ENCODE data around the gene APBB2. TPM values are rescaled to one million over a fixed set of nuclear protein-coding genes. Genes with fewer than 3 reads are reported as not detected.

The APBB2 gene
- total RNA-seq, 4 donors from 2014 or later: 42.4 to 95.8 (median 51.3) TPM

DNA sequence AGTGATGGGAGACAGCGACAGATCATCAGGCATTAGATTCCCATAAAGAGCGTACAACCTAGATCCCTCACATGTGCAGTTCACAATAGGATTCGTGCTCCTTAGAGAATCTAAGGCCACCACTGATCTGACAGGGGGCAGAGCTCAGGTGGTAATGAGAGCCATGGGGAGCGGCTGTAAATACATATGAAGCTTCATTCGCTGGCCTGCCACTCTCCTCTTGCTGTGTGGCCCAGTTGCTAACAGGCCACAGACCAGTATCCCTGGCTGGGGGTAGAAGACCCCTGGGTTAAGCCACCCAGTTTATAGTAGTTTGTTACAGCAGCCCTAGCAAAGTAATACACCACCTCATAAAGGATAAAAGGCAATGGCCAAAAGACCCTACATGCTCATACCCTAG lies 30.3 kb downstream of the APBB2 start:
- Histone ChIP-seq H3K27me3 (no peaks in the 10 kb centered on the region), H3K9me3 (no peaks in the 10 kb centered on the region), H3K4me1 (peaks cover 24% of the 10 kb centered on the region), H3K27ac (no peak overlapping the region), H3K4me3 (no peak overlapping the region), H3K36me3 (no peaks in the 10 kb centered on the region)
- no peak for DNase-seq (ENCODE audit: low spot score in 2 of 2)
- 92% methylated on average over 5 of the region's 5 CpGs for WGBS
- TF ChIP-seq POLR2AphosphoS5 (IDR thresholded peaks at IDR 0.05): no peak
- no peak for TF ChIP-seq POLR2A (IDR thresholded peaks at IDR 0.05)
- TF ChIP-seq, protein P1, sequence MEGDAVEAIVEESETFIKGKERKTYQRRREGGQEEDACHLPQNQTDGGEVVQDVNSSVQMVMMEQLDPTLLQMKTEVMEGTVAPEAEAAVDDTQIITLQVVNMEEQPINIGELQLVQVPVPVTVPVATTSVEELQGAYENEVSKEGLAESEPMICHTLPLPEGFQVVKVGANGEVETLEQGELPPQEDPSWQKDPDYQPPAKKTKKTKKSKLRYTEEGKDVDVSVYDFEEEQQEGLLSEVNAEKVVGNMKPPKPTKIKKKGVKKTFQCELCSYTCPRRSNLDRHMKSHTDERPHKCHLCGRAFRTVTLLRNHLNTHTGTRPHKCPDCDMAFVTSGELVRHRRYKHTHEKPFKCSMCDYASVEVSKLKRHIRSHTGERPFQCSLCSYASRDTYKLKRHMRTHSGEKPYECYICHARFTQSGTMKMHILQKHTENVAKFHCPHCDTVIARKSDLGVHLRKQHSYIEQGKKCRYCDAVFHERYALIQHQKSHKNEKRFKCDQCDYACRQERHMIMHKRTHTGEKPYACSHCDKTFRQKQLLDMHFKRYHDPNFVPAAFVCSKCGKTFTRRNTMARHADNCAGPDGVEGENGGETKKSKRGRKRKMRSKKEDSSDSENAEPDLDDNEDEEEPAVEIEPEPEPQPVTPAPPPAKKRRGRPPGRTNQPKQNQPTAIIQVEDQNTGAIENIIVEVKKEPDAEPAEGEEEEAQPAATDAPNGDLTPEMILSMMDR (IDR thresholded peaks at IDR 0.05): no peak
- TF ChIP-seq EP300 (IDR thresholded peaks at IDR 0.05): no peak

DNA sequence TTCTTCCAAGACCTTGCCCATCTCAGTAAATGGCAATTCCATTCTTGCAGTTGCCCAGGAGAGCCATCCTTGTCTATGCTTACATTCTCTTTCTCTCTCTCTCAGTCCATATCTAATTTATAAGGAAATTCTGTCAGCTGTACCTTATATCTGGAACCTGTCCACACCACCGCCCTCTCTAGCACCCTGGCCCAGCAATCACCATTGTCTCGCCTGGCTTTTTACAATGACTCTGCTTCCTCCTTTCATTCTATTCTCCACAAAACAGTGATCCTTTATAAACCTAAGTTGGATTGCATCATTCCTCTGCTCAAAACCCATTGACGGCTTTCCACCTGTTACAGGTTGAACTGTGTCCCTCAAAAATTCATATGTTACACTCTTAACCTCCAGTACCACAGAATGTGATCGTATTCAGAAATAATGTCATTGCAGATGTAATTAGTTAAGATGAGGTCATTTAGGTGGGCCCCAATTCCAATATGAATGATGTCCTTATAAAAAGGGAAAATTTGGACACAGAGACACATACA lies 31.3 kb downstream of the APBB2 start:
- TF ChIP-seq POLR2AphosphoS5 (IDR thresholded peaks at IDR 0.05): no peak
- TF ChIP-seq, protein P1 (IDR thresholded peaks at IDR 0.05): no peak
- no peak for TF ChIP-seq EP300 (IDR thresholded peaks at IDR 0.05)
- TF ChIP-seq POLR2A (IDR thresholded peaks at IDR 0.05): no peak
- WGBS: 90% methylated on average over 4 of the region's 4 CpGs
- peaks cover 33% of the 10 kb centered on the region for H3K4me1 ChIP-seq

DNA sequence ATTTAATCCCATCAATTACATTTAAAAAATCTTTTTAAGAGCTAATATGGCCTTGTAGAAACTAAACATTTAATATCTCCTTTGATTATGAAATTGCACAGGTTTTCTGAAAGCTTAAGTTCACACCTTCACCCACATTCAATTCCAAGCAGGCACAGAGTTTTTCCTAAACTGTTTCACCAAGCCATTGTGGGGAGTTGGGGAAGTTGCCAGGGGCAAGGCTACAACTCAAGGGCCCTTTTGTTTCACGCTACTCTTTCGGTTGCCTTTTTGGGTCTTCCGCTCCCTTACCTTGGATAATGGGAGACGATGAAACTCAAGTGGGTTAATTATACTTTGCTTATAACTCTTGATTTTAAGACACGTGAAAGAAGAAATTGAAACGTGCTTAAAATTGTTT lies 33.3 kb downstream of the APBB2 start:
- Histone ChIP-seq H3K27ac (no peak overlapping the region), H3K4me1 (peaks cover 48% of the 10 kb centered on the region), H3K27me3 (no peaks in the 10 kb centered on the region), H3K36me3 (no peaks in the 10 kb centered on the region), H3K9me3 (no peaks in the 10 kb centered on the region), H3K4me3 (no peak overlapping the region)
- TF ChIP-seq POLR2A (IDR thresholded peaks at IDR 0.05): no peak
- TF ChIP-seq POLR2AphosphoS5 (IDR thresholded peaks at IDR 0.05): no peak
- DNase-seq (ENCODE audit: low spot score in 2 of 2): no peak
- 89% methylated on average over 6 of the region's 6 CpGs for WGBS

More for the DNA sequence above, 31.3 kb downstream of the APBB2 start:
- no peak overlapping the region for H3K27ac ChIP-seq
- H3K36me3 ChIP-seq: no peaks in the 10 kb centered on the region
- no peak overlapping the region for H3K4me3 ChIP-seq
- no peaks in the 10 kb centered on the region for H3K27me3 ChIP-seq
- H3K9me3 ChIP-seq: no peaks in the 10 kb centered on the region
- DNase-seq (ENCODE audit: low spot score in 2 of 2): no peak

DNA sequence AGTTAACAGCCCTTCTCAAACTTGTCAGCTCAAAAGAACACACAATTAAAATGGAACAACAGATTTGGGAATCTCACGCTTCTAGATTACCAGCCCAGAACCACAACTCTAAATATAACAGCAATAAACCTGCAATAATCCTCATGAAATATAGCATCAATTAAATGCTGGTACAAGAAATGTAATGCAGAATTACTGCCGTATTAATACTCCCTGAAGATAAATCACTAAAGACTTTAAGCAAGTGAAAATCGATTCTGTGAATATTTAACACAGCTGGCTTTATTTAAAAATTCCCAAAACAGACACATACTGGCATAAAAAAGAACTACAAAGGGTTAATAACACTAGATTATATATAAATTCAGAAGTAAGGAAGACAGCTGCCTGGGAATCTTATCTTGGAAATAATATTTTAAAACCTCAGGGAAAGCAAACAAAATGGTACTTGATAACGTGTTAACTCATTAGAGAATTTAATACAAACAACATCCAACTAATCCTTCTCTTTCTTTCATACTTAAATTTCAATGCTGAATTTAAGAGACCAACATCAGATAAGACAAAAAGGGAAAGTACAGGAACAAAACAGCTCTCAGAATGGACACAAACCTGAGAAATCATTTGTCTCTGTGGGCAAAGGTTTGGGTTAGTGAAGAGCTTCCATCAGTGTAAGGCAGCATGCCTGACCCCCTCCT lies 34.7 kb downstream of the APBB2 start:
- Histone ChIP-seq H3K4me3 (no peak overlapping the region), H3K9me3 (no peaks in the 10 kb centered on the region), H3K4me1 (peaks cover 40% of the 10 kb centered on the region), H3K27ac (no peak overlapping the region), H3K36me3 (no peaks in the 10 kb centered on the region), H3K27me3 (no peaks in the 10 kb centered on the region)
- DNase-seq (ENCODE audit: low spot score in 2 of 2): no peak
- 44% methylated on average over 4 of the region's 4 CpGs for WGBS
- TF ChIP-seq POLR2AphosphoS5 (IDR thresholded peaks at IDR 0.05) (no peak), POLR2A (IDR thresholded peaks at IDR 0.05) (no peak), EP300 (IDR thresholded peaks at IDR 0.05) (no peak)
- TF ChIP-seq, protein P1 (IDR thresholded peaks at IDR 0.05): no peak

DNA sequence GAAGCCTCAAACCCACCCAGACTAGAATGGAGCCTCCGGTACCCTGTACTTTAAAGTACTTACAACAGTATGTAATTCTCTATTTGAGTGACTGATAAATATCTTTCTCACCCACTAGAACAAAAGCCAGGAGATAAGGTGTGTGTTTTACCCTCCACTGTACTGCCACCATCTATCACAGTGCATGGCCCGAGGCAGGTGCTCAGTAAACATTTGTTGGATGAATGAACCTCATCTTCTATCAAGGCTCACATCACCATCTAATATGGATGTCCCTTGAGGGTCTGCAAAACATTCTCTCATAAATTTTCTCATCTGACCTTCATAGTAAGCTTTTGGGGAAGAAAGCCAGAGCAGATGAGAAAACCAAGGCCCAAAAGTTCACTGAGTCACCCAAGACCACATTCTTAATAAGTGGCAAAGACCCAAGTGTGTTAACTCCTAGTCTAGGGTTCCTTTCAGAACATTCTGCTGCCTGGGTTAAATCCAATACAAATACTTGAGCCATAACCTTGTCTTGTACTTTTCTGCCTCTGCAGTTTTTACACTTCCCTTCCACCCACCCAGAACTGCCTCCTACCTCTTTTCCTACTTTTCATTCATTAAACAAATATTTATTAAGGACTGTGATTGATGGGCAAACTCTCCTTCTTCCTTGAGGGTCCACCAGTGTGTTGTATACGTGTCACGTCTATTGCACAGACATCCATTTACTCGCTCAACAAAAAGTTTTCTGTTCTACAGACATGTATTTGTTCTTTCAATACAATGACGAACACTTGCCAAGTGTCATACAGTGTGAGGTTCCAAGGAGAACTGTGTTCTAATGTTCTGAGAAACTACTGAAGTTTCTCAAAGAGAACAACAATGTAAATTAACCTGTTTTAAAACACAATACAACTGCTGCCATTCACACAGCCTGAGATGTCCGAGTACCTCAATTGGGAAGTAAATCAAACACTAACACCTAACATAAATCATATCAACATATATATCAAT lies 35.7 kb downstream of the APBB2 start:
- no peak for TF ChIP-seq EP300 (IDR thresholded peaks at IDR 0.05)
- no peak for TF ChIP-seq POLR2AphosphoS5 (IDR thresholded peaks at IDR 0.05)
- TF ChIP-seq, protein P1 (IDR thresholded peaks at IDR 0.05): no peak
- no peak for TF ChIP-seq POLR2A (IDR thresholded peaks at IDR 0.05)
- DNase-seq (ENCODE audit: low spot score in 2 of 2): no peak

More for the DNA sequence above, 35.7 kb downstream of the APBB2 start:
- H3K27ac ChIP-seq: peak overlapping the region; percentile 48
- no peaks in the 10 kb centered on the region for H3K27me3 ChIP-seq
- 70% methylated on average over 7 of the region's 7 CpGs for WGBS
- H3K4me1 ChIP-seq: peaks cover 40% of the 10 kb centered on the region
- no peaks in the 10 kb centered on the region for H3K9me3 ChIP-seq
- no peak overlapping the region for H3K4me3 ChIP-seq
- H3K36me3 ChIP-seq: no peaks in the 10 kb centered on the region
